Adrenal gland (tissue), 5 donors: ENCODE results near the gene TRAF3.

Experiments
- CTCF ChIP-seq, 6 experiments: fragments of 450-650 bp in 4 of 6; fragments of 200-600 bp in 2 of 6; sonication (generic) in 1 of 6; IDR thresholded peaks; 1 replicate in 5 of 6; 2 replicates in 1 of 6; pipeline versions ENCODE4 v1.5.1 to v1.8.0; 2016 to 2021; ENCODE audit warnings: antibody characterized with exemption in 6 of 6, mild to moderate bottlenecking in 2 of 6, moderate library complexity in 1 of 6
- POLR2A ChIP-seq, 2 donors: fragments of 450-650 bp; IDR thresholded peaks; one replicate each; pipeline ENCODE4 v1.6.1; 2017; ENCODE audit warnings: antibody characterized with exemption in 2 of 2, mild to moderate bottlenecking in 2 of 2, moderate library complexity in 1 of 2
- donor health status: DM: no; HTN: no; CAD: no.

- TF ChIP-seq CTCF (IDR thresholded peaks at IDR 0.05) (no peak), POLR2A (IDR thresholded peaks at IDR 0.05) (no peak)
Observed at GRCh38 chr14:102769049-102769327, 8.3 kb upstream of the TRAF3 start.
